ENCODE data around the gene TRPC4AP.
A peak's percentile ranks its signal among the peaks of the same experiment; 100 is the strongest.
"Not testable (repeated sequence)": the region's sequence is repeated elsewhere in the genome, so short reads cannot be mapped to it uniquely, and the experiment has no call there.

The TRPC4AP gene

DNA sequence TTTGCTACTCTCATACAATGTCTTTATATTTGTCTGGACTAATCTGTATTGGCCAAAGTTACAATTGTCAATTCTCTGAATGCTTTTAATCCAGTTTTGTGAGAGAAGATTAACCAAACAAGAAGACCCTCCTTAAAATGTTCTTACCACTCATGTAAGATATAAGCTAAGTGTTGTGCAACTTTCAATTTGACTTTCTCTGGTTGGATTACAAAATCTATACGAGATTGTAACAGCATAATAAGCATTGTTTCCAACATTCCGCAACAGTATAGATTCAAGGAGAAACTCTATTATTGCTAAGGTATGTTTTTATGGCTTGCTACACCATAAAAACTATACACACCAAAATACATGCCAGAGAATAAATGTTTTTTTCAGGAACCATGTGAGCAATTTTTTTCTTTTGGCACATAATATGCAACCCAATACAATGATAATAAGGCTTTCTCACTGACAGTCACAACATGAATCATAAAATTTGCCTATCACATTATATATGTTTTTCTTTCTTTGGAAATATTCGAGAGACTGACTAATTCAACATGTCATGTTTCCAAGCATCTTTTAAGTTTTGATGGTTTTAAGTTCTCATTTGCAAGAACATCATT, 12.2 kb upstream of the TRPC4AP start:
- no peak for DNase-seq (ENCODE audit: low spot score)

DNA sequence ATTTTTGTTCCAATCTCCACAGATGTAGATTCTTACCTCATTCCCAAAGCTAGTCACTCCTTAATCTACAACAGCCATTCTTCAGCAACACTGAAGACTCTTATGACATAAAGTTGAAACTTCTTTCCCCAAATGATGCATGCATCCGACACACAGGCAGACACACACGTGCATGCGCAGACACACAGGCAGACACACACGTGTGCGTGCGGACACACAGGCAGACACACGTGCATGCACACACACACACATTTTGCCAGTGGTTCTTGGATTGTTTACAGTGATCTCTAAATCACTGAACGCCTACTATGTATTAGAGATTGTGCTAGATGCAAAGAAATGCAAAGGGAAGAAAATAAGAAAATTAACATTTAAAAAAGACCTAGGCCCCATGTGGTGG, 9.0 kb upstream of the TRPC4AP start:
- no peak for DNase-seq (ENCODE audit: low spot score)

DNA sequence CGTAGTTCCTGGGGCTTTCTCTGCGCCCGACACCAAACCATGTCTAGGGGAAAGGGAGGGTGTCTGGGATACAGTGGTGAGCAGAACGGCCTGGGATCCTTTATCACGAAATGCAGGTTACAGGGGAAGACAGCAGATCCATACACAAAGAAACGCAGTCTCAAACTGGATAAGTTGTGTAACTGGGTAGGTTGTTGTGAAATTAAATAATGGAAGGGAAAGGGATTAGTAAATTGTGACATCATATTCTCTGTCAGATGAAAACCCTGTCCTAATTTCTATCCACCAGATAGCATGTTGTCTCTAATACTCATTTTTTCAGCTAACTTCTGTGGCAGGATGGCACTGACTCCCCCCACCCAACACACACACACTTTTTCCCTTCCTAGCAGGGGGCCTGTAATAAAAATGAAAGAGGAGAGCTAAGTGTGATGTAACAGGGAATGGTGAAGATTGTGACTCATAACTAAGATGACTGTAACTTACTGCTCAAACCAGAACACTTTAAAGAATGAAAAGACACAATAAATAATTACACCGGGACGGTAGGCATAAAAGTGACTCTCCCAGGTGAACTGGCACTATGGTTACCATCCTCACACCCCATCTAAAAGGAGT, 769 bp upstream of the TRPC4AP start:
- peak; percentile 63 for DNase-seq (ENCODE audit: low spot score)

DNA sequence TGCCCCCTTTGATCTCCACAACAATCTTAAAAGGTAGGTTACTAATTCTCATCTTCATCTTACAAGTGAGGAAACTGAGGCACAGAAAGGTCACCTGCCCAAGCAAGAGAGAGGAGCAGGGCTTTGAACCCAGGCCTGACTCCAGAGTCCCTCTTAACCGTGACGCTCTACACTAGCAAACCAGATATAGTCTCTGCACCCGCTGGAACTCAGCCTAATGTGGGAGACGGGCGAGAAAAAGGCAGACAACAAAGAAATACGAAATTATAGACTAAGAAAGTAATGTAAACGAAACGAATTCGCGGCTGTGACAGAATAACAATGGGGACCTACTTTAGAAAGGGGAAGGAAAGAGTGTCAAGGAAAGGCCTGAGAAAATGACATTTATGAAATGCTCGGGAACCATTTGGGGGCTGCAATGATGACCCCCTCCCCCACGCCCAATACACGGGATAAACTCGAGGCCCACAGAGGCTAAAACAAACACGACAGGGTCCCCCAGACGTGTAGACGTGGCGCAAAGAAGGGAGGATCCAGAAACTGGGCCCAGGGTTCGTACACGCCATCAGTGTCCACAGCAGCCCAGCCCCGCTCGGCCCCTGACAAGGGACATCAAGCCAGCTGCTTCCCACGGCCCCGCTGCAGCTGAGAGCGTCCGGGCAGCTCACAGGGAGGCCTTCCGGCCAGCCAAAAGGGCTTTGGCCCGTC, 637 bp downstream of the TRPC4AP start:
- DNase-seq (ENCODE audit: low spot score): peak; percentile 29

DNA sequence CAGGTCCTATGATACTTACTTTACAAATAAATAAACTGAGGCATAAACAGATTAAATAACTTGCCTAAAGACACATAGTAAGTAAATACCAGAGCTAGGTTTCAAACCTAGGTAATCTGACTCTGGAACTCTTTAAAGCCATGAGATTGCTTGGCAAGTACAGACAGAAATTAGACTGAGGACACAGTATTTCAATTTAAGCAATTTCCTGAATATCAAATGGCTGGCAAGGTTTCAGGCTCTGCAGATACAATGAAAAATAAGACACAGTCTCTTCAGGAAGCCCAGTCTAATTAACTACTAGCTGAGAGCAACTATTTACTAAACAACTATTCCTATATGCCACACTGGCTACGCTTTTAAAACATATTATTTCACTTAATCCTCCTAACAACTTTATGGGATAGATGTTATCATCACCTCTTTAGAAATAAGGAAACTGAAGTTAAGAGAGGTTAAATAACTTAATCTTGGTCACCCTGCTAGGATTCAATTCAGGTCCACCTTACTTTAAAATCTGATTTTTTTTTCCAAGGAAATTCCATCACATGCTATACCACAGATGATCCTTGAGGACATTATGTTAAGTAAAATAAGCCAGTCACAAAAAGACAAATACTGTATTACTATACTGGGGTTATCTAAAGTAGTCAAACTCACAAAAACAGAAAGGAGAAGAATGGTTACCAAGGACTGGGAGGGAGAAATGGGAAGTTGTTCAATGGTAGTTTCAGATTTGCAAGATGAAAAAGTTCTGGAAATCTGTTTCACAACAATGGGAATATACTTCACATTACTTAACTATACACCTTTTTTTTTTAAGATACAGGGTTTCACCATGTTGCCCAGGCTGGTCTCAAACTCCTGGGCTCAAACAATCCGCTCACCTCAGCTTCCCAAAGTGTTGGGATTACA, 4.1 kb downstream of the TRPC4AP start:
- DNase-seq (ENCODE audit: low spot score): no peak

DNA sequence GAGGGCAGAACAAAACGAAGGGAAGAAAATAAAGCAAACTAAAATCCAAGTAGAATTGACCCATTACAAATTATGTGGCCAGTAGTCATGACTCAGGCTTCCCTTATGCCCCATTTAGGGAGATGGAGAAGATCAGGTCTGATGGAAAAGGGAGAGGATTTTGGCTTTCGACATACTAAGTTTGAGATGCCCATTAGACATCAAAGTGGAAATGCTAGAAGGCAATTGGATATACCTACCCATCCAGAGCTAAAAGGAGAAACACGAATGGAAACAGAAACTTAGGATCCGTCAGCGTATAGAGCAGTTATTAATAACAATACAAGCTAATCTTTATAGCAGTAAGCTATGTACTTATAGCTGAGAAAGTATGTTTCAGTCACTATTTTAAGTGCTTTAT, 4.8 kb downstream of the TRPC4AP start:
- DNase-seq (ENCODE audit: low spot score): no peak

DNA sequence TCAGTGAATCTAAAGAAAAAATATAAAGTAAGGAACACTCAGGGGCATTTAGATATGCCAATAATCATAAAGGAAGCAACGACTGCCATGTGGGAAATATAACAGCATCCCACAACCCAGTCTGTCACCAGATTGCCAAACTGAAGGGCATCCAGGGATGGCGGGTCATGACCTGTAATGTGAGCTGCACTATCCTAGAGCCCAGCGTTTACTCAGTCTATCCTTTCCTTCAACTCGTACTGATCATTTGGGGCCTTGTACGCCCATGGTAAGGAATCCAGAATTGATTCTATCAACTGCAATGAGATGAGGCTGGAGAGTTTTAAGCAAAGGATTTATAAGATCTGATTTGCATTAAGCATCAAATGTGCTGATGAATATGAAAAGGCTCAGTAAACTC, 5.3 kb downstream of the TRPC4AP start:
- no peak for DNase-seq (ENCODE audit: low spot score)

DNA sequence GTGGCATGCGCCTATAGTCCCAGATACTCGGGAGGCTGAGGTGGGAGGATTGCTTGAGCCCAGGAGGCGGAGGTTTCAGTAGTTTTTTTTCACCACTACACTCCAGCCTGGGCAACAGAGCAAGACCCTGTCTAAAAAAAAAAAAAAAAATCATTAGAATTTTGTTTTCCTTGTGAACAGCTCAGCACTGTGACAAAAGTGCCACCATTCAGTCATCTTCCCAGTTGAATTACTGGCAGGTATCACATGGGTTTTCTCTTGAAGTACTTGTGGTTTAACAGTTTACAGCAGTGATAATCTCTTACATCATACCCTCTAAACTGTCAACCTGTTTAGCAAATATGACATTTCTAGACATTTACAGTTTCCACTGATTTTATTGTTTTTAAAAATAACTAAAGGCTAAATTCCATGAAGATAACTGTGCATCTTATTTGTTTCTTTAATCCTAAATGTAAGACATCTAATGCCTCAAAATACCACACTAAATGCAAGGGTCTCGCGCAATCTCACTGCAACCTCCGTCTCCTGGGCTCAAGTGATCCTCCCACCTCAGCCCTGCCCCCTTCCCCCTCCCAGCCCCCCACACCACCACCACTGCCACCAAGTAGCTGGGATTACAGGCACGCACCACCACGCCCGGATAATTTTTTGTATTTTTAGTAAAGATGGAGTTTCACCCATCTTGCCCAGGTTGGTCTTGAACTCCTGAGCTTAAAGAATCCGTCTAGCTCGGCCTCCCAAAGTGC, 7.0 kb downstream of the TRPC4AP start:
- DNase-seq (ENCODE audit: low spot score): no peak

DNA sequence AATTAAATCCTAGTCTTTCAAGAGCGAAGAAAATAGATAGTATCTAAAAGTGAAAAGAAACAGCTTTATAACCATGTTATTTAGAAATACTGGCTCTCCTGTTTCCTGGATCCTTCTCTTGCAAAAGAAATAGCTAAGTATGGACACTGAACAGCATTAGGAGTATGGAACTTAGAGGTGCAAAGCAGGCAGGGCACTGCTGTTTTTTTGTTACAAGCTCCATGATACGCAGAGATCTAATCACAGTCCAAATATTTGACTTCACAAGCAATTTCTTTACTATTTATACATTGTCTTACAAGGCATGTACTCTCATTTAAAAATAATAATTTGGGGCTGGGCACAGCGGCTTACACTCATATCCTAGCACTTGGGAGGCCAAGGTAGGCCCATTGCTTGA, 7.6 kb downstream of the TRPC4AP start:
- DNase-seq (ENCODE audit: low spot score): no peak

DNA sequence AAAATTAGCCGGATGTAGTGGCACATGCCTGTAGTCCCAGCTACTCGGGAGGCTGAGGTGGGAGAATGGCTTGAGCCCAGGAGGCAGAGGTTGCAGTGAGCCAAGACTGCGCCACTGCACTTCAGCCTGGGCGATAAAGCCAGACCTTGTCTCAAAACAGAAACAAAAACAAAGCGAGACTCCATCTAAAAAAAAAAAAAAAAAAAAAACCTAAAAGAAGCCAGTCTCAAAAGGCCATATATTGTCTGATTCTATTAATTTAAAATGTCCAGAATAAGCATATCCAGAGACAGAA, 12.3 kb downstream of the TRPC4AP start:
- DNase-seq (ENCODE audit: low spot score): not testable (repeated sequence)

DNA sequence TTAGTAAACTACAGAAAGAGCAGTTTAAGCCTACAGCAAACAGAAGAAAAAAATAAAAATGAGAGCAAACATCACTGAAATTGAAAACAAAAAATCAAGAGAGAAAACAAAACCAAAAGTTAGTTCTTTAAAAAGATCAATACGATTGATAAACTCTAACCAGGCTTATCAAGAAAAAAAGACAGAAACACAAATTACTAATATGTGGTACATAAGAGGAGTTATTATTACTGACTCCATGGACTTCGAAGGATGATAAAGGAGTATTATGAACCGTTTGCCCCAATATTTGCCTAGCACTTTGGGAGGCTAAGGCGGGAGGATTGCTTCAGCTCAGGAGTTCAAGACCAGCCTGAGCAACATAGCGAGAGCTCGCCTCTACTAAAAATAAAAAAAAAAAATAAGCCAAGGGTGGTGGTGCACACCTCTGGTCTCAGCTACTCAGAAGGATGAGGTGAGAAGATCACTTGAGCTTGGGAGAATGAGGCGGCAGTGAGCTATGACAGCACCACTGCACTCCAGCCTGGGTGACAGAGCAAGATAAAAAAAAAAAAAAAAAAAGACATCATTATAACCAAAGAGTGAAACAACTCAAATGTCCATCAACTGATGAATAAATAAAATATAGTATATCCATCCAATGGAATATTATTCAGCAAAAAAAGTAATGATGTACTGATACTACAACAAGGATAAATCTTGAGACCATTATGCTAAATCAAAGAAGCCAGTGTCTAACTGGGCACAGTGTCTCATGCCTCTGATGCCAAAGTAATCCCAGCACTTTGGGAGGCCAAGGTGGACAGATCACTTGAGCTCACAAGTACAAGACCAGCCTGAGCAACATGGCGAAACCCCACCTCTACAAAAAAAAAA, 12.9 kb downstream of the TRPC4AP start:
- no peak for DNase-seq (ENCODE audit: low spot score)

DNA sequence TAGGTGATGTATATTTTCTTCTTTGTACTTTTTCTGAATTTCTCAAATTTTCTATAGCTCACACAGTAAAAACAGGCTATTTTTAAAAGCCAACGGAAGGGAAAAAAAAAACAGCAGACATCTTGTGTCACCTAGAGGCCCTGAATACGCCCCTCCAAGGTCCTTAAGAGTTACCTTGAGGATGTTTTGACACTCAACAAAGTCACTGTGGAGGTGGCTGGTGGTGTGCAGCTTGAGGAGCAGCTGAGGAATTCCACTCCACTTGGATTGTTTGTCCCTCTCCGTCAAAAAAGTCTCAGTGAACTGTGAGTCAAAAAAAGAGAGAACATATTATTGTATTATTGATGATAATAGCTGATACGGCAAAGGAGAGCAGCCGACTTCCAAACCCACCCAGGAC, 14.7 kb downstream of the TRPC4AP start:
- DNase-seq (ENCODE audit: low spot score): no peak

DNA sequence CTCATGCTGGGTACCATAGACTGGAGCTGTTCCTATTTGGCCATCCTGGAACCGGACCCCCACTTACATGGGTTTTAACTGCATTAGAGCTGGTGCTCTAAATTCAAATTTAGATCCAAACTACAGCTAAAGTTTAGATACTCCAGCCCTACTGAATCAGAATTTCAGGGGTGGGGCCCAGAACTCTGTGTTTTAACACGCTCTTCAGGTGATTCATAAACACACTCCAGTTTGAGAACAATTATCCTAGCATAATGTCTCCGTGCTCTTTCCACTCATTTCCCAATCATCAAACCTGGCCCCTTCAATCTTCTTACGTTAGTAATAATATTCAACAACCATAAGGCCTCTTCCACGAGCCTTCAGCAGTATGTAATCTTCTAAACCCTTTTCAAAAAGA, 15.3 kb downstream of the TRPC4AP start:
- no peak for DNase-seq (ENCODE audit: low spot score)

DNA sequence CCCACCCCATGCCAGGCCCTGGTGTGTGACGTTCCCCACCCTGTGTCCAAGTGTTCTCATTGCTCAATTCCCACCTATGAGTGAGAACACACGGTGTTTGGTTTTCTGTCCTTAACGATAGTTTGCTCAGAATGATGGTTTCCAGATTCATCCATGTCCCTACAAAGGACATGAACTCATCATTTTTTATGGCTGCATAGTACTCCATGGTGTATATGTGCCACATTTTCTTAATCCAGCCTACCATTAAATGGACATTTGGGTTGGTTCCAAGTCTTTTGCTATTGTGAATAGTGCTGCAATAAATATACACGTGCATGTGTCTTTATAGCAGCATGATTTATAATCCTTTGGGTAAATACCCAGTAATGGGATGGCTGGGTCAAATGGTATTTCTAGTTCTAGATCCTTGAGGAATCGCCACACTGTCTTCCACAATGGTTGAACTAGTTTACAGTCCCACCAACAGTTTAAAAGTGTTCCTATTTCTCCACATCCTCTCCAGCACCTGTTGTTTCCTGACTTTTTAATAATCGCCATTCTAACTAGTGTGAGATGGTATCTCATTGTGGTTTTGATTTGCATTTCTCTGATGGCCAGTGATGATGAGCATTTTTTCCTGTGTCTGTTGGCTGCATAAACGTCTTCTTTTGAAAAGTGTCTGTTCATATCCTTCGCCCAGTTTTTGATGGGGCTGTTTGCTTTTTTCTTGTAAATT, 21.0 kb downstream of the TRPC4AP start:
- DNase-seq (ENCODE audit: low spot score): not testable (repeated sequence)

DNA sequence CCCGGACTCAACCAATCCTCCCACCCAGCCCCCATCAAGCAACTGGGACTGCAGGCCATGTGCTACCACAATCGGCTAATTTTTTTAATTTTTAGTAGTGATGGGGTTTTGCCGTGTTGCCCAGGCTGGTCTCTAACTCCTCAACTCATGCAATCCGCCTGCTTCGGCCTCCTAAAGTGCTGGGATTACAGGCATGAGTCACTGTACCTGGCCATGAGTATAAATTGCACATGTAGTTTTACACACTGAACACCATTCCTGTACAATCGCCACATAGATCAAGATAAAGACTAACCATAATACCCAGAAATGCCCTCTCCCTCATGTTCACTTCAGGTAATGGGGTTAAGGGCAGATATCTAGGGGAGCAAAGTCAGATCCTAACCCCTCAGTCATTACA, 26.4 kb downstream of the TRPC4AP start:
- DNase-seq (ENCODE audit: low spot score): no peak

DNA sequence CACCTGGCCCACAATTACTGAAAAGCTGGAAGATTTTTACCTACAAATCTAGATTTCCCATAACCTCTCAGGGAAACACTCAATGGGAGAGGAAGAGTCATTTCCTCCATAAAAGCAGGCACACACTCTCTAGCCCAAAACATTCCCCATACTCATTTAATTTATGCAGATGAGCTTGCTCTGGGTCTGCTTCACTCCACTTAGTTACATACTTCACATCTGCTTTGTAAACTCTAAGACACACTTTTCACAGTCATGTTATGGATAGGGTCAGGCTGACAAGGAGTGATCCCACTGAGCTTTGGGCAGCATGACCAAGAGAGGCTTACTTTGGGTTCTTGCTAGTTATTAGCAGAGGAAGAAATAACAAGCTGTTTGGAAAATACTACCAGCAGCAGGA, 27.4 kb downstream of the TRPC4AP start:
- DNase-seq (ENCODE audit: low spot score): no peak

DNA sequence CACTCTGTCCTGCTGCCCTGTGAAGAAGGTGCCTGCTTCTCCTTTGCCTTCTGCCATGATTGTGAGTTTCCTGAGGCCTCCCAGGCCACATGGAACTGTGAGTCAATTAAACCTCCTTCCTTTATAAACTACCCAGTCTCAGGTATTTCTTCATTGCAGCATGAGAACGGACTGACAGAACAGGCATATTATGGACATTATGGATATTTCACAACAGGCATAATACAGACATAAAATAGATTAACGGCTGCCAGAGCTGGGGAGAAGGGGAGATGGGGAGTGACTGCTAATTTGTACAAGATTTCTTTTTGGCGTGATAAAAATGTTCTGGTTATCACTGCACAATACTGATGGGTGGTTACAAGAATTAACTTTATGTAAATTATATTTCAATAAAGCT, 29.4 kb downstream of the TRPC4AP start:
- no peak for DNase-seq (ENCODE audit: low spot score)

DNA sequence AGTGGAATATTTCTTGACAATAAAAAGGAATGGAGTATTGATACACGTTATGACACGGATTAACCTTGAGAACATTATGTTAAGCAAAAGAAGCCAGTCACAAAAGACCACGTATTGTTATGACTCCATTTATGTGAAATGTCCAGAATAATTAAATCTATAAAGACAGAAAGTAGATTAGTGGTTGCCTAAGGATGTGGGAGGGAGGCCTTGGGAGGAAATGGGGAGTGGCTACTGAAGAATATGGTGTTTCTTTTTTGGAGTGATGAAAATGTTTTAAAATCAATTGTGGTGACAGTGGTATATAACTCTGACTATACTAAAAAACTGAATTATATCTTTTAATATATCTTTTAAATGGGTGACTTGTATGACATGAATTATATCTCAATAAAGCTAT, 30.1 kb downstream of the TRPC4AP start:
- no peak for DNase-seq (ENCODE audit: low spot score)

DNA sequence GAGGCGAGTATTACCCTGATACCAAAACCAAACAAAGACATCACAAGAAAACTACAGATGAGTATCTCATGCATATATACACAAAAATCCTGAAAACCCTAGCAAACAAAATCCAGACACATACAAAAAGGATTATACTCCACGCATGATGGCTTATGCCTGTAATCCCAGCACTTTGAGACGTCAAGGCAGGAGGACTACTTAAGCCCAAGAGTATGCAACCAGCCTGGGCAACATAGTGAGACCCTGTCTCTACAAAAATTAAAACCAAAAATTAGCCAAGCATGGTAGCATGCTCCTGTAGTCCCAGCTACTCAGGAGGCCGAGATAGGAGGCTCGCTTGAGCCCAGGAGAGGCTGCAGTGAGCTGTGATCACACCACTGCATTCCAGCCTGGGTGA, 32.4 kb downstream of the TRPC4AP start:
- no peak for DNase-seq (ENCODE audit: low spot score)

DNA sequence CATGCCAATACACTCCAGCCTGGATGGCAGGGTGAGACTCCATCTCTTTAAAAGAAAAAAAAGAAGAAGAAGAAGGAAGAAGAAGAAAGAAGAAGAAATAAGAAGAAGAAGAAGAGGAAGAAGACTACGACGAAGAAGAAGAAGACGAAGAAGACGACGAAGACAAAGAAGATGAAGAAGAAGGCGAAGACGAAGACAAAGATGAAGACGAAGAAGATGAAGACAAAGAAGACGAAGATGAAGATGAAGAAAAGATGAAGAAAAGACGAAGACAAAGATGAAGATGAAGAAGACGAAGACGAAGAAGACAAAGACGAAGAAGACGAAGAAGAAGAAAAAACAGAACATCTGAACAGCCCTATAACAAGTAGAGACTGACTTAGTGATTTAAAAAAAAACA, 33.0 kb downstream of the TRPC4AP start:
- DNase-seq (ENCODE audit: low spot score): no peak
